HG02981 (cell line): ENCODE results near the gene ARMC6.
"Not testable (repeated sequence)": the region's sequence is repeated elsewhere in the genome, so short reads cannot be mapped to it uniquely, and the experiment has no call there.

ENCODE experiments used
- ATAC-seq: cut with Tn5 transposase; IDR thresholded peaks from one replicate; pipeline ENCODE4 v1.9.1; 2021; ENCODE audit warnings: mild to moderate bottlenecking, moderate library complexity; ENCODE audit not compliant: unreplicated experiment

The ARMC6 gene

DNA sequence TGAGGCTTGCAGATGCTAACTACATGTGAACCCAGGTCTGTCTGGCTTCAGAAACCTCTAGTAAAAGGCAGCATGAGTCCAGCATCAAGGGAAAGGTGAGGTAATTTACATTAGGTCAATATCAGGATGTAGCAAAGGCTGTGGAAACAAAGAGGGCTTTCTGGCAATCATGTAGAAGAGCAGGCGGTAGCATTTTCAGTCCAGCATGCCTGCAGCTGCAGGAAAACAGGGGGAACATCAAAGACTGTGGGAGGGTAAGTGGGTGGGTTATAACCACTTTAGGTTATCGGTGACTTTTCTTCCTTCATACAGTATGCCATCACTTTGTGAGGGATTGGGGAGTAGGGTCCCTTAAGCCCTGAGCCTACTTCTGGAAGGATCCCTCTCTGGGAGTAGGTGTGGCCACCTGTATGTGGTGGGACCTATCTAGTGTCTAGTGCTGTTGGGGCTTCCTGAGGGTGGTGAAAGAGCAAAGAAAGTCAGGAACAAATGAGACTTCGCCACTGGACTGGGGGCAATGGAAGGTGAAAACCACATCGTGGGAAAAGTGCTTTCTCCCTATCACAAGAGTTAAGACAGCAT, 10.9 kb upstream of the ARMC6 start:
- ATAC-seq = no peak

DNA sequence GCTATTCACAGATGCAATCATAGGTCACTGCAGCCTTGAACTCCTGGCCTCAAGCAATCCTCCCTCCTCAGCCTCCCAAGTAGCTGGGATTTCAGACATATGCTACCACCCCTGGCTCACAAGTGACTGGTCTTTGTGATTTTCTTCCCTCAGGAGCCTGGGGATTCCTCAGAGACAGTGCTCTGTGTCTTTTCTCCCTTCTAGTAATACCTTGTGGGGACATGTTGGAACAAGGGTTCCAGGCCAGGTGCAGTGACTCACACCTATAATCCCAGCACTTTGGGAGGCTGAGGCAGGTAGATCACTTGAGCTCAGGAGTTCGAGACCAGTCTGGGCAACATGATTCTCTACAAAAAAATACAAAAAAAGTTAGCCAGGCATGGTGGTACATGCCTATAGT, 10.0 kb upstream of the ARMC6 start:
- not testable (repeated sequence) for ATAC-seq

DNA sequence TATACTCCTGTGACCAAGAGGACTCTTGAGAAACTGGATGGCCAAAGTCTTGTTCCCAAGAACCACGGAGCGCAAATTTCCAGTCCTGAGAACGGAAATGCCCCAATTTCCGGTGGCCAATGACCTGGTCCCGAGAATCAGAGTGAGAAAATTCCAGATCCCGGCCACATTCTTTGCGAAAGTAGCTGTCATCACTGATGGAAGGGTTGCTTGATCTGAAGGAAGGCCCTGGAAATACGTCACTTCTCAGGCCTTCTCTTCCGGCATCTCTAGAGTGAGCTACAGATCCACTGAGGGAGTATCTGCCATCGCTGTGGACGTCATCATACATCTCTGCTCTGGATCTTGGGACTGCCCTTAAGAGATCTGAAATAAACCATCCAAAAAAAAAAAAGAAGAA, 7.5 kb upstream of the ARMC6 start:
- no peak for ATAC-seq

DNA sequence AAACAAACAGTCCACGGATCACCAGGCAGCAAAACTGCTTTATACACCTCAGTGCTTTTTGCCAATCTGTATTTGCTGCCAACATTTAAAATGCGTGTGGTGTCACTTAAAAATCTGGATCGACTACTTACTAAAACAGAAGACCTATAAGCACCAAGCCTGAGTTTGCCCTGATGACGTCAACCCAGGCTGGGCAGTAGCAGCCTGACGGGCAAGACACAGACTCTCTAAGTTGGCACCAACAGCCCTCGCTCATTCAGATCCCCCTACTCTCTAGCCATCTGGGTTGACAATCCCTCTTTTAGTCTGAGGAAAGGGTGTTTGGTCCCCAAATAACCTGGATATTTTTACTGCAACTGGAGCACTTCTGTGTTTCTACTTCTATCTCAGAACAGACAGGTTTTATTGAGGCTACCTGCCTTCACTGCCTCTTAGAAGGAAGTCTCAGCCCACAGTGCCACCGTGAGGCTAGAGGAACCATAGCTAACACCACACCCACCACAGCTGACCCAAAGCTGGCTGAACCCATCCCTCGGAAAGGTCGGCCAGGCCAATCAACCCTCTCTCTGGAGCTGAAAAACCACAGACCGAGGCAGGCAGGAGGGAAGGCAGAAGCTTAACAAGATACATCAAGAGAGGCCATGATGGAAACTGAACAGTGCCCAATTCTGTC, 7.0 kb upstream of the ARMC6 start:
- ATAC-seq = no peak

- ATAC-seq = no peak
Measured at GRCh38 chr19:19027228-19027627, 6.2 kb upstream of the ARMC6 start.

GRCh38 chr19:19028526-19028925, 4.9 kb upstream of the ARMC6 start:
- ATAC-seq = no peak

GRCh38 chr19:19031891-19032290, 1.5 kb upstream of the ARMC6 start:
- ATAC-seq = no peak

DNA sequence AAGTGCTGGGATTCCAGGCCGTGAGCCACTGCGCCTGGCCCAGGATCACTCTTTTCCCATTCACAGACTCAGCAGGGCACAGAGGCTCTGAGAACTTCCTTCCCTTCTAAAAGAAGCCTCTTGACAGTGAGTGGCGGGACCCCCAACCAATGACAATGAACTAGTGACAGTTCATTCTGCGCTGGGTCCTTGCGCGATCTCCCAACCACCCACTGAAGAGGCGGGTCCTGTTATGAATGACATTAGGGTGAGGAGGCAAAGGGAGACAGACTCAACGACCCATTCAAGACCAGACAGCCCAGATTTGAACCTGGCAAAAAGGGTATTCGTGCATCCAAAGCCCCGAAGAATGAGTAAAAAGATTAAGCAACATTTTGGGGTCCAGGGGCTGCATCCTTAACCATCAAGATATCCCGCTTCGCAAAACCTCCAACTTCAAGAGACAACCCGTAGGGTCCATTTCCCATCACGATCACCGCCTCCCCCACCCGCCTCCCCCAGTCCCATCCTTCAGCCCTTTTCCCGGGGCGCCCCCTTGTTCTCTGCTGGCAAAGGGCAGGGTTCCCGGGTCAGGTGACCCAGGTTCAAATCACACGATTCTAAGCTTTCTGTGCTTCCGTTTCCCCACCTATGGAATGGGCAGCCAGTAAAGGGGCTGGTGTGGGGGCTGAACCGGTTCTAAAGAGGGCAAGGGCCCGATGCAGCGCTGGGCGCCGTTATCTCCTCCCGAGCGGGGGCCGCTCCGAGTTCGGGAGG, 805 bp upstream of the ARMC6 start:
- ATAC-seq = peak; percentile 4

DNA sequence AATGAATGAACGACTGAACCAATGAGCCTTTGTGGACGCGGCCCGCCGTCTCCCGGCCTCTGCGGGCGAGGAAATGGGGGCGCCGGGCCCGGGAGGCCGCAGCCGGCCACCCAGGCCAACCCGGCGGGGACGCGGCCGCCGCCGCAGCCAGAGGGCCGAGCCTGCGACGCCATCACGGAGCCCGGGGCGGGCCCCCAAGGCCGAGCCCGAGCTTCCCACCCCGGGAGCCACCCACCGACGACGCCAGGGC, 302 bp upstream of the ARMC6 start:
- ATAC-seq = no peak

DNA sequence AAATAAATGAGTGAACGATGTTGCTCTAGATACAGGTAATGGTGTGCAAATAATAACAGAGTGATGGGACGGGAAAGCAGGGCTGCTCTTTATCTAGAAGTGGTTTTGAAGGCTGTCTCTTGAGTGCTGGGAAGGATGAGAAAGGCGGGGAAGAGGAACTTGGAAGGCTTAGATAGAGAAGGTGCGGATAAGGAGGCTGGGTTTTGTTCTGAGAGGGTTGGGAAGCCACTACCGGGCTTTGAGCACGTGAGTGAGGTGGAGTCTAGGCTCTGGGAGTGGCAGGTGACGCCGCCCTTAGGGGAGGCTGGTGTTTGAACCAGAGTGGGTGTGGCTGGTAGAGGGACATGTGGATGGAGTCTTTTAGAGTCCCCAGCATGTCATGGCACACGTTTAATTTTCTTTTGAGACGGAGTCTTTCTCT, 811 bp downstream of the ARMC6 start:
- ATAC-seq = peak; percentile 35

- ATAC-seq = no peak
Measured at GRCh38 chr19:19039901-19040300, 6.5 kb downstream of the ARMC6 start.

DNA sequence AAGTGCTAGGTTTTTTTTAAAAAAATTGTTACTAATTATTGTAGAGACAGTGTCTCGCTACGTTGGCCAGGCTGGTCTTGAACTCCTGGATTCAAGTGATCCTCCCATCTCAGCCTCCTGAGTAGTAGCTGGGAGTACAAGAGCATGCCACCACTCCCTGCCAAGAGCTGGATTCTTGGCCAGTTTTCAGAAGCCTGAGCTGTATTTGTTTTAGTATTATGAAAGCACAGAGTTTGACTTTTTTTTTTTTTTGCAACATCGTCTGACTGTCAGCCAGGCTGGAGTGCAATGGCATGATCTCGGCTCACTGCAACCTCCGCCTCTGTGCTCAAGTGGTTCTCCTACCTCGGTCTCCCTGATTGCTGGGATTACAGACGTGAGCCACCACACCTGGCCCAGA, 7.0 kb downstream of the ARMC6 start:
- no peak for ATAC-seq

- no peak for ATAC-seq
Measured at GRCh38 chr19:19042732-19043280, 9.4 kb downstream of the ARMC6 start.

GRCh38 chr19:19043481-19043880, 10.1 kb downstream of the ARMC6 start:
- no peak for ATAC-seq

- no peak for ATAC-seq
Measured at GRCh38 chr19:19043881-19044280, 10.5 kb downstream of the ARMC6 start.

DNA sequence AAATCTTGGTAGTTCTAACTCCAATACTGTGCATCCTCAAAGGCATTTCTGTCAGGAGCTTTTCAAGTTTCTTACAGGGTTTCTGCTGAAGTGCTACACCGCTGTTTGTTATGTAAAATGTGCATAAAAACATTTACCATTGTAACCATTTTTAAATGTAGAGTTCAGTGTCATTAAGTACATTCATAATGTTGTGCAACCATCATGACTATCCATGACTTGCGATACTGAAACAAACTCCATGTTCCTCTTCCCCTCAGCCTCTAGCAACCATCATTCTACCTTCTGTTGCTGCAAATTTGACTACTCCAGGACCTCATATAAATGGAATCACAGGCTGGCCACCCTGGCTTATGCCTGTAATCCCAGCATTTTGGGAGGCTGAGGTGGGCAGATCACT, 16.0 kb downstream of the ARMC6 start:
- ATAC-seq = no peak

GRCh38 chr19:19050104-19050503, 16.7 kb downstream of the ARMC6 start:
- ATAC-seq = no peak

- ATAC-seq = no peak
Measured at GRCh38 chr19:19050731-19051130, 17.3 kb downstream of the ARMC6 start.

DNA sequence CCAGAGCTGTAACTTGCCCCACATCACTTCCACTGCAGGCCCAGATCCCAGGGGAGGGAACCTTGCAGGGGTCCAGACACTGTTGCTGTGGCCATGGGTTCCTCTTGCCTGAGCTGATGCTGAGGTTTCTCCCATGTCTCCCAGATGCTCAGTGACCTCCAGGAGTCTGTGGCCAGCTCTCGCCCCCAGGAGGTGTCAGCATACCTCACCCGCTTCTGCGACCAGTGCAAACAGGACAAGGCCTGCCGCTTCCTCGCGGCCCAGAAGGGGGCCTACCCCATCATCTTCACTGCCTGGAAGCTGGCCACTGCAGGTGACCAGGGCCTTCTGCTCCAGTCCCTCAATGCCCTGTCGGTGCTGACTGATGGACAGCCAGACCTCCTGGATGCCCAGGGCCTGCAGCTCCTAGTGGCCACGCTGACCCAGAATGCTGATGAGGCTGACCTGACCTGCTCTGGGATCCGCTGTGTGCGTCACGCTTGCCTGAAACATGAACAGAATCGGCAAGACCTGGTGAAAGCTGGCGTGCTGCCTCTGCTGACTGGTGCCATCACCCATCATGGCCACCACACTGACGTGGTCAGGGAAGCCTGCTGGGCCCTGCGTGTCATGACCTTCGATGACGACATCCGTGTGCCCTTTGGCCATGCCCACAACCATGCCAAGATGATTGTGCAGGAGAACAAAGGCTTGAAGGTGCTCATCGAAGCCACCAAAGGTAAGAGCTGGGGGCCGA, 18.2 kb downstream of the ARMC6 start:
- no peak for ATAC-seq

GRCh38 chr19:19052921-19053320, 19.5 kb downstream of the ARMC6 start:
- ATAC-seq = no peak

- ATAC-seq = no peak
Measured at GRCh38 chr19:19053508-19054314, 20.3 kb downstream of the ARMC6 start.
